ENCODE data around the gene RHEX.
"Not testable (repeated sequence)": the region's sequence is repeated elsewhere in the genome, so short reads cannot be mapped to it uniquely, and the experiment has no call there.

Gene RHEX

GRCh38 chr1:206052919-206053610 is at the start of gene RHEX:
RHEX (plus strand) TSS chr1:206053173; CDS start chr1:206097829, 44,656 bp downstream.
- not testable (repeated sequence) for H3K9me3 Mint-ChIP-seq, ATAC-seq, H3K27ac Mint-ChIP-seq
- Mint-ChIP-seq H3K4me3 (peak within 1 kb of the TSS in 1 of 2 donors; percentile 9), H3K4me1 (peaks cover 52% of the 10 kb centered on the region), H3K27me3 (peaks cover 16% of the 10 kb centered on the region)
- peak in 1 of 2 donors; percentile 23 for DNase-seq

DNA sequence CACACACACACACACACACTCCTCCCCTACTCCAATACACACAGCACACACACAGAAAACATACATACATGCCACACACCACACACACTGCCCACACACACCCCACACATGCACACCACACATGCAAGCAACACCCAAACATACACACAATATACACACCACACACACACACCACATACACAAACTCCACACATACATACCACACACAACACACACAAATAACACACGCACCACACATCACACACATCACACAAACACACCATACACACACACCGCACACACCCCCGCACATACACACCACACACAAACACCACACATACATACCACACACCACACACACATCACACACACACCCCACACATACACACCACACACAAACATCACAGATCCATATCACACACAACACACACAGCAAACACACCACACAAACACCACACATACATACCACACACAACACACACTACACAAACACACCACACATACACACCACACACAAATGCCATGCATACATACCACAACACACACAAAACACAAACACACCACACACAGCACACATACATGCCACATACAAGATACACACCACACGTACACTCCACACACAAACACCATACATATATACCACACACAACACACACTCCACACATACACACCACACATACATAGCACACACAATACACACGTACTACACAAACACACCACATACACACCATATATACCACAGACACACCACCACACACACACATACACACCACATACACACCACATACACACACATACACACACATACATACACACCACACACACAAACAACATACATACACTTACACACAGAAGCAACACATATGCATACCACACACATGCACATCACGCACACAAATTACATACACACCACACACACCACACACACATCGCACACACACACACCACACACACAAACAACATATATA is 48.8 kb upstream of the RHEX start:
- Mint-ChIP-seq H3K27me3 (peaks cover 10% of the 10 kb centered on the region), H3K4me3 (no peak overlapping the region), H3K9me3 (no peaks in the 10 kb centered on the region), H3K27ac (peak overlapping the region in 1 of 2 donors; percentile 31), H3K4me1 (peaks cover 27% of the 10 kb centered on the region)
- ATAC-seq = no peak
- DNase-seq = no peak

GRCh38 chr1:206004826-206005225 is 48.1 kb upstream of the RHEX start:
- Mint-ChIP-seq H3K4me3 (no peak overlapping the region), H3K27ac (peak overlapping the region in 1 of 2 donors; percentile 31), H3K9me3 (no peaks in the 10 kb centered on the region), H3K4me1 (peaks cover 27% of the 10 kb centered on the region), H3K27me3 (peaks cover 10% of the 10 kb centered on the region)
- ATAC-seq (no peak), DNase-seq (no peak)

GRCh38 chr1:206005234-206005633 is 47.7 kb upstream of the RHEX start:
- no peak overlapping the region for H3K4me3 Mint-ChIP-seq
- DNase-seq (no peak), ATAC-seq (no peak)
- H3K27me3 Mint-ChIP-seq = peaks cover 10% of the 10 kb centered on the region
- peaks cover 27% of the 10 kb centered on the region for H3K4me1 Mint-ChIP-seq
- H3K27ac Mint-ChIP-seq = no peak overlapping the region
- H3K9me3 Mint-ChIP-seq = no peaks in the 10 kb centered on the region

GRCh38 chr1:206005778-206006180 is 47.2 kb upstream of the RHEX start:
- Mint-ChIP-seq H3K27ac (no peak overlapping the region), H3K4me3 (no peak overlapping the region), H3K27me3 (peaks cover 10% of the 10 kb centered on the region), H3K9me3 (no peaks in the 10 kb centered on the region), H3K4me1 (peaks cover 29% of the 10 kb centered on the region)
- no peak for ATAC-seq
- DNase-seq = no peak

GRCh38 chr1:206006946-206007345 is 46.0 kb upstream of the RHEX start:
- H3K4me1 Mint-ChIP-seq = peaks cover 30% of the 10 kb centered on the region
- H3K27ac Mint-ChIP-seq = no peak overlapping the region
- H3K9me3 Mint-ChIP-seq = no peaks in the 10 kb centered on the region
- no peak for ATAC-seq
- no peak overlapping the region for H3K4me3 Mint-ChIP-seq
- H3K27me3 Mint-ChIP-seq = peaks cover 10% of the 10 kb centered on the region
- no peak for DNase-seq

GRCh38 chr1:206010060-206010459 is 42.9 kb upstream of the RHEX start:
- ATAC-seq (no peak), DNase-seq (no peak)
- Mint-ChIP-seq H3K27ac (no peak overlapping the region), H3K9me3 (no peaks in the 10 kb centered on the region), H3K4me1 (peaks cover 34% of the 10 kb centered on the region), H3K4me3 (no peak overlapping the region), H3K27me3 (peaks cover 10% of the 10 kb centered on the region)

DNA sequence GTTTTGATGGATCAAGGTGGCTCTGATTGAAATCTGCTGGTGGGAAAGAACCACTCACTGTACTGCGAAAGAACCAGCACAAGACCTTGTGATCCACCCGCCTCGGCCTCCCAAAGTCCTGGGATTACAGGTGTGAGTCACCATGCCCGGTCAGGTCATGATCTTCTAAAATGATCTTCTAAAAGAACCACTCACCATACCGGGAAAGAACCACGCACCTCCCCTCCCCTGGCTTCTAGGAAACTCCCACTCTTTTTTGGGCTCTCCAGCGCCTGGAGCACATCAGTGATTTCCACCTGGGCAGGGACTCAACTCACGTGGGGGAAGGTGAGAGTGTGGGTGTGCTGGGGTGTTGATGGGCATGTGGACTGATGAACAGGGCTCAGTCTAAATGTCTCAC is 41.9 kb upstream of the RHEX start:
- DNase-seq = no peak
- H3K4me3 Mint-ChIP-seq = peak overlapping the region in 1 of 2 donors; percentile 28
- ATAC-seq = no peak
- H3K27ac Mint-ChIP-seq = no peak overlapping the region
- H3K9me3 Mint-ChIP-seq = no peaks in the 10 kb centered on the region
- peaks cover 7% of the 10 kb centered on the region for H3K27me3 Mint-ChIP-seq
- peaks cover 34% of the 10 kb centered on the region for H3K4me1 Mint-ChIP-seq

- H3K27ac Mint-ChIP-seq = peak overlapping the region; percentile 77 to 92
- ATAC-seq (peak; percentile 98), DNase-seq (peak; percentile 32 to 54)
- peak overlapping the region; percentile 30 to 62 for H3K4me3 Mint-ChIP-seq
- H3K4me1 Mint-ChIP-seq = peaks cover 34% of the 10 kb centered on the region
- no peaks in the 10 kb centered on the region for H3K9me3 Mint-ChIP-seq
- H3K27me3 Mint-ChIP-seq = no peaks in the 10 kb centered on the region
Measured at GRCh38 chr1:206012086-206012859, 40.7 kb upstream of the RHEX start.

DNA sequence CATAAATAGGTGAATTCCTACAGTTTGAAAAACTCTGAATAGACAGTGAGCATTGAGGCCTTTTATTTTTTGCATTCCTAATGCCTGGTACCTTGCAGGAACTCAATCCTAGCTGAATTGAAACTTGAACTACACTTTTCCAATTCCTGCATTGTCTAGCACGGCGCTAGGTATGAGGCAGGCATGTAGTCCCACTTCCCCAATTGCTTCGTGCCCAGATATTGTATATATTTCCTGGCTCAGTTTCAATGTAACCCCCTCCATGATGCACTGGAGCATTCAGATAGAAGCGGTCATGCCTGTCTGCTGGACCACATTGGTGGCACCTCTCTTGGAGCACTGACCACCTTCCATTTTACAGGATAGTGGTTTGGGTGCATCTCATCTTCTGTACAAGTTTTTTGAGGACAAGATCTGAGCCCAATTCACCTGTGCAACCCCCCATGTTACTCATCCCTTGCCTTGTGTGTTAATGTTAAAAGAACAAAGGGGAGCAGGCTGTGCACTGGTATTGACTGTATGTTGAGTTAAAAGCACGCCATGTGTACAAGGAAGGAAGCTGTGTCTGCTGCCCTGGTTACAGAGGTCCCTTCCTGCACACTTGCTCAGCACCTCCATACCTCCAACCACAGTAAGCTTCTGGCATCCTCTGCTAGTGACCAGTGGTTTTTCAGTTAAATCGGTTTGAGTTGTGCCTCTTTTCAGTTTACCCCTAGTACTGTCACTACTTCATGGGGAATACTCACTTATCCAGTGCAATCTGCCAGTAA is 39.8 kb upstream of the RHEX start:
- ATAC-seq = no peak
- no peak for DNase-seq
- H3K27me3 Mint-ChIP-seq = no peaks in the 10 kb centered on the region
- no peaks in the 10 kb centered on the region for H3K9me3 Mint-ChIP-seq
- no peak overlapping the region for H3K4me3 Mint-ChIP-seq
- H3K27ac Mint-ChIP-seq = no peak overlapping the region
- H3K4me1 Mint-ChIP-seq = peaks cover 34% of the 10 kb centered on the region

DNA sequence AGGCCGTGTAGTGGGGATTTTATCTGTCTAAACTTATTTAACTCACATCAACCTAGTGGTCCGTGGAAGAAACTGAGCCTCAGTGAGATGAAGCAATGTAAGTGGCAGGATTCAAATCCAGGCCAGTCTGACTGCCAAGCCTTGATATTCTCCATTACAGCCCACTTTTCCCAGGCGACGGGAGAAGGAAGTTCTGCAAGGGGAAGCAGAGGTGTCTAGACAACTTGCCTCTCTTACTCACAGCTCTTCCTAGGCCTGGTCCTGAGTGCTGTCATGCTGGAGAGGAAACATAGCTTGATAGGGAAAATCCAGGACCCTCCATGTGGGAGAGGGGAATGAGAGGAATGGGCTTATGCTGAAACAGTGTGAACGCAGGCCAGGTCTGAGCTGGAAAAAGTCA is 38.4 kb upstream of the RHEX start:
- no peak overlapping the region for H3K4me3 Mint-ChIP-seq
- H3K4me1 Mint-ChIP-seq = peaks cover 34% of the 10 kb centered on the region
- no peaks in the 10 kb centered on the region for H3K9me3 Mint-ChIP-seq
- no peaks in the 10 kb centered on the region for H3K27me3 Mint-ChIP-seq
- no peak overlapping the region for H3K27ac Mint-ChIP-seq
- DNase-seq = no peak
- no peak for ATAC-seq

GRCh38 chr1:206015071-206015470 is 37.9 kb upstream of the RHEX start:
- ATAC-seq (no peak), DNase-seq (no peak)
- Mint-ChIP-seq H3K27ac (no peak overlapping the region), H3K9me3 (no peaks in the 10 kb centered on the region), H3K4me1 (peaks cover 34% of the 10 kb centered on the region), H3K4me3 (no peak overlapping the region), H3K27me3 (no peaks in the 10 kb centered on the region)

- Mint-ChIP-seq H3K9me3 (no peaks in the 10 kb centered on the region), H3K4me3 (no peak overlapping the region), H3K4me1 (peaks cover 10% of the 10 kb centered on the region), H3K27me3 (peaks cover 18% of the 10 kb centered on the region), H3K27ac (peak overlapping the region in 1 of 2 donors; percentile 36)
- DNase-seq (no peak), ATAC-seq (no peak)
Measured at GRCh38 chr1:206020393-206021007, 32.5 kb upstream of the RHEX start.

DNA sequence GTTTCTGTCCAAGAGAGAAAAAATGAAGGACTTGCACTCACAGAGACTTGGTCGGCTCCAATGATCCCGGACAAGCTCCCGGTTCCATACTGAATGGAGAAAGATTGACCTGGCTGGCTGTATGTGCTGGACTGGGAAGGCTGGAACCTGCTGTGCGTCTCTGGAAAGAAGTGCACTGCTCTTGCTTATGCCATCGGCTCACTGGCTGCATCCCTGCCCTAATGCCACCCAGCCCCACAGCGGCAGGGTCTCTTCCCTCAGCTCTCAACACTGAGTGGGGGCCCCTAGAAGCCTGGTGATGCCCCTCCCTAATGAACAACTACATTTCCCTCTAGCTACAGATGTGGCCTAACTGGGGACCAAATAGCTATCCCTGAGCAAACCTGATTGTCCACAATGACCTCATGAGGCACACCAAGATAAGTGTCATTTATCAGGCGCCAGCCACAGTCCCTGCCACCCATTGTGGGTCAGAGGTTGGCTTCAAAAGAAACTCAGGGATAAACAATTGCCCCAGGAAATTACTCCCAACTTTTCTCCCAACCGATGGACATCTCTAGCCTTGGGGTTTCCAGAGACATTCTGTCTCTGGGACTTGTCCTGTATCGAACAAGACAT is 31.9 kb upstream of the RHEX start:
- DNase-seq = no peak
- no peak for ATAC-seq
- Mint-ChIP-seq H3K27me3 (peaks cover 18% of the 10 kb centered on the region), H3K4me1 (peaks cover 10% of the 10 kb centered on the region), H3K9me3 (no peaks in the 10 kb centered on the region), H3K4me3 (no peak overlapping the region), H3K27ac (no peak overlapping the region)

All from stimulated activated naive CD8-positive, alpha-beta T cell treated with anti-CD3 and anti-CD28 coated beads, Interleukin-15, amount 100 ng/mL, for 72 hours (primary cell).